Neural cell (in vitro differentiated cells): ENCODE measurements around the gene ZNF222.

ENCODE experiments used
- EP300 ChIP-seq: fragments of 450-650 bp; conservative IDR thresholded peaks from 2 replicates; pipeline ENCODE4 v1.6.1; 2014; ENCODE audit warnings: antibody characterized with exemption, mild to moderate bottlenecking, moderate library complexity; ENCODE audit not compliant: poor library complexity, severe bottlenecking
- EZH2 ChIP-seq: fragments of 200-600, 300-800 bp; shearing (Covaris generic), sonication (generic); IDR thresholded peaks from 2 replicates; pipeline ENCODE4 v1.6.1; 2014; ENCODE audit warnings: antibody characterized with exemption, low read length, borderline replicate concordance, mild to moderate bottlenecking; ENCODE audit not compliant: insufficient read depth, poor library complexity, severe bottlenecking
- MXI1 ChIP-seq: fragments of 450-650 bp; conservative IDR thresholded peaks from 2 replicates; pipeline ENCODE4 v1.6.1; 2014; ENCODE audit warnings: antibody characterized with exemption, mild to moderate bottlenecking; ENCODE audit not compliant: poor library complexity, severe bottlenecking
- POLR2AphosphoS5 ChIP-seq: IDR thresholded peaks from 2 replicates; pipeline ENCODE4 v1.6.1; 2012
- RAD21 ChIP-seq: fragments of 450-650 bp; conservative IDR thresholded peaks from 2 replicates; pipeline ENCODE4 v1.6.1; 2014; ENCODE audit warnings: antibody characterized with exemption, mild to moderate bottlenecking, moderate library complexity
- SMC3 ChIP-seq: fragments of 450-650 bp; conservative IDR thresholded peaks from 2 replicates; pipeline ENCODE4 v1.6.1; 2014; ENCODE audit warnings: antibody characterized with exemption, mild to moderate bottlenecking, moderate library complexity; ENCODE audit not compliant: poor library complexity
- TAF1 ChIP-seq: IDR thresholded peaks from 2 replicates; pipeline ENCODE4 v1.6.1; 2012; ENCODE audit warnings: low read depth
- TF ChIP-seq, protein P1 (sequence below): fragments of 450-650 bp; IDR thresholded peaks from 2 replicates; pipeline ENCODE4 v1.5.1; 2014; ENCODE audit warnings: antibody characterized with exemption, mild to moderate bottlenecking, moderate library complexity; ENCODE audit not compliant: poor library complexity, severe bottlenecking

DNA sequence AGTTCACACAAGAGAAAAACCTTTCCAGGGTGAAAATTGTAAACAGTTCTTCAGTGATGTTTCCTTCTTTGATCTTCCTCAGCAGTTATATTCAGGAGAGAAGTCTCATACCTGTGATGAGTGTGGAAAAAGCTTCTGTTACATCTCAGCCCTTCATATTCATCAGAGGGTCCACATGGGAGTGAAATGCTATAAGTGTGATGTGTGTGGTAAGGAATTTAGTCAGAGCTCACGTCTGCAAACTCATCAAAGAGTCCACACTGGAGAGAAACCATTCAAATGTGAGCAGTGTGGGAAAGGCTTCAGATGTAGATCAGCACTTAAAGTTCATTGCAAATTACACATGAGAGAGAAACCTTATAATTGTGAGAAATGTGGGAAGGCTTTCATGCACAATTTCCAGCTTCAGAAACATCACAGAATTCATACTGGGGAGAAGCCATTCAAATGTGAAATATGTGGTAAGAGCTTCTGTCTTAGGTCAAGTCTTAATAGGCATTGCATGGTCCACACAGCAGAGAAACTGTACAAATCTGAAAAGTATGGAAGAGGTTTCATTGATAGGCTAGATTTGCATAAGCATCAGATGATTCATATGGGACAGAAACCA, 6.9 kb downstream of the ZNF222 start:
- TF ChIP-seq, protein P1, sequence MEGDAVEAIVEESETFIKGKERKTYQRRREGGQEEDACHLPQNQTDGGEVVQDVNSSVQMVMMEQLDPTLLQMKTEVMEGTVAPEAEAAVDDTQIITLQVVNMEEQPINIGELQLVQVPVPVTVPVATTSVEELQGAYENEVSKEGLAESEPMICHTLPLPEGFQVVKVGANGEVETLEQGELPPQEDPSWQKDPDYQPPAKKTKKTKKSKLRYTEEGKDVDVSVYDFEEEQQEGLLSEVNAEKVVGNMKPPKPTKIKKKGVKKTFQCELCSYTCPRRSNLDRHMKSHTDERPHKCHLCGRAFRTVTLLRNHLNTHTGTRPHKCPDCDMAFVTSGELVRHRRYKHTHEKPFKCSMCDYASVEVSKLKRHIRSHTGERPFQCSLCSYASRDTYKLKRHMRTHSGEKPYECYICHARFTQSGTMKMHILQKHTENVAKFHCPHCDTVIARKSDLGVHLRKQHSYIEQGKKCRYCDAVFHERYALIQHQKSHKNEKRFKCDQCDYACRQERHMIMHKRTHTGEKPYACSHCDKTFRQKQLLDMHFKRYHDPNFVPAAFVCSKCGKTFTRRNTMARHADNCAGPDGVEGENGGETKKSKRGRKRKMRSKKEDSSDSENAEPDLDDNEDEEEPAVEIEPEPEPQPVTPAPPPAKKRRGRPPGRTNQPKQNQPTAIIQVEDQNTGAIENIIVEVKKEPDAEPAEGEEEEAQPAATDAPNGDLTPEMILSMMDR = no peak
- no peak for TF ChIP-seq MXI1
- no peak for TF ChIP-seq EZH2
- no peak for TF ChIP-seq POLR2AphosphoS5
- no peak for TF ChIP-seq TAF1
- TF ChIP-seq EP300 = no peak
- TF ChIP-seq SMC3 = no peak
- no peak for TF ChIP-seq RAD21
